GM18519 (cell line): ENCODE data around the gene LRCOL1.

ENCODE experiments used
- ATAC-seq: cut with Tn5 transposase; IDR thresholded peaks from one replicate; pipeline ENCODE4 v1.9.1; 2021; ENCODE audit warnings: mild to moderate bottlenecking, moderate library complexity; ENCODE audit not compliant: unreplicated experiment, low FRiP score

The LRCOL1 gene

DNA sequence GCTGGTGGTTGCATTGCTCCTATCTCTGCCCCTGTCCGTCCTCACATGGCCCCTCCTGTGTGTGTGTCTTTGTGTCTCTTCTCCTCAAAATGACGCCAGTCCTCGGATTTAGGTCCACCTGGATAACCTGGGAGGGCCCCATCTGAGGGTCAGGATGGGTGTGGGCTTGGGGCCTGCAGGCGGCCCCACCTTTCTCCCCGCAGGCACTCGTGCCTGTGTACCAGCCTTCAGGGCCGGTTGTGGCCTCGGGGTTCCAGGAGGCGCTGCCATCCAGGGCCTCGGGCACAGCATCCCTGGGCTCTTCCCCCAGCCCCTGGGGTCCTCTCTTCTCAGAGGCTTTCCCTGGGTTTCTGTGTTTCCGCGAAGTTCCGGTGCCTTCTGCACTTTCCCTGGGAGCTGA lies 54.7 kb downstream of the LRCOL1 start:
- no peak for ATAC-seq

DNA sequence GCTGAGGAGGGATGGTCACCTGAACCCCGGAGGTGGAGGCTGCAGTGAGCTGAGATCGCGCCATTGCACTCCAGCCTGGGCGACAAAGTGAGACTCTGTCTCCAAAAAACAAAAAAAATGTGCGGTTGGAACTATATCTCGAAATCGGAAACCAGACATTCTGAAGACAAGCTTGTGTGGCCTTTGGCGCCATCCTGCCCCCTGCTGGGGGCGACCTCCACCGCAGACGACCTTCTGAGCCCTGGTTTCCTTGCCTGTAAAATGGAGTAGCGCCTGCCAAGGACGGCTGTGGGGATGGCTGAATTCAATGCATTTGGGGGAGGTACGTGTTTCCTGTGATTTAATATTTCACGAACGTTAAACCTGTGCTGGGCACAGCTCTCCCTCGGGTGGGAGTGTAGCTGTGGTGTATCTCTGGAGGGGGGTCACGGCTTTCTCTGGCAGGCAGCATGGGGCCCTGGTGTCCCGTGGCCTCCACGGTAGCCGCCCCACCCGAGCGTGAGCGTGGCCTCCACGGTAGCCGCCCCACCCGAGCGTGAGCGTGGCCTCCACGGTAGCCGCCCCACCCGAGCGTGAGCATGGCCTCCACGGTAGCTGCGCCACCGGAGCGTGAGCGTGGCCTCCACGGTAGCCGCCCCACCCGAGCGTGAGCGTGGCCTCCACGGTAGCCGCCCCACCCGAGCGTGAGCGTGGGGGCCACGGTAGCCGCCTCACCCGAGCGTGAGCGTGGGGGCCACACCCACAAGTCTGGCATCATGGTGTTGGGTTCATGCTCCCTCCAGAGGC lies 55.3 kb downstream of the LRCOL1 start:
- no peak for ATAC-seq
